ENCODE data around the gene MALAT1. TPM values are rescaled to one million over a fixed set of nuclear protein-coding genes. Genes with fewer than 3 reads are reported as not detected.
A peak's percentile ranks its signal among the peaks of the same experiment; 100 is the strongest.

The MALAT1 gene
- total and polyA plus RNA-seq, 2 of the 13 experiments (the other 11 are each of a cell fraction or from before 2014, with no cell fraction given): 143 to 1,237 TPM

GRCh38 chr11:65491614-65492386 is 7.0 kb upstream of the MALAT1 start:
- Histone ChIP-seq H4K20me1 (ENCODE audit: insufficient read depth, low read length) (no peaks in the 10 kb centered on the region), H3K27ac (ENCODE audit: extremely low read length, insufficient read depth, low read length) (peak overlapping the region; percentile 6), H3K36me3 (replicated peaks in 1 of 2; ENCODE audit: control insufficient read depth in 1 of 2, insufficient read depth in 2 of 2, low read length in 2 of 2) (no peaks in the 10 kb centered on the region), H3K4me3 (replicated peaks in 1 of 3; ENCODE audit: insufficient read depth in 1 of 3, low read depth in 2 of 3, low read length in 3 of 3) (peak overlapping the region in 2 of 3 experiments; percentile 6 to 55; a peak in 4 of 6 replicates), H3K27me3 (ENCODE audit: control insufficient read depth in 1 of 2, insufficient read depth in 2 of 2, low read length in 2 of 2) (no peaks in the 10 kb centered on the region), H3K9me3 (ENCODE audit: low read length) (no peaks in the 10 kb centered on the region), H3K9ac (ENCODE audit: insufficient read depth, low read depth, low read length) (peak overlapping the region; percentile 36), H3K4me1 (ENCODE audit: insufficient read depth, low read length) (peaks cover 91% of the 10 kb centered on the region), H3K79me2 (ENCODE audit: insufficient read depth, low read length) (peaks cover 4% of the 10 kb centered on the region), H2AFZ (ENCODE audit: low read length) (no peak overlapping the region), H3K4me2 (ENCODE audit: low read depth, low read length) (peak overlapping the region; percentile 86)
- WGBS (ENCODE audit: low lambda C conversion rate): 2% methylated on average over 14 of the region's 17 CpGs
- ChIA-PET POLR2A (interaction anchor here (0.6 to 27.3 kb wide), 10 partner anchors 8 to 158 kb away, joined by 3 to 1590 read pairs (median 10); partner anchors contain the start of genes DPF2, MALAT1 and NEAT1), CTCF (ENCODE audit: low intra/inter-chr PET ratio, low total read pairs) (no interaction called here)
- DNase-seq (ENCODE audit: low spot score): no peak
- in situ Hi-C loops (cut with HindIII; ENCODE audit: extremely low pct_ligation_motif_present, low pct_unique_long_range_greater_than_20kb): no loop called here
- intact Hi-C loops (cut with micrococcal nuclease; ENCODE audit: unreplicated experiment): no loop called here
- peak; percentile 8 for ATAC-seq
- BruUV-seq (replicated peaks): no TSS peak
- FAIRE-seq: peak; percentile 23
- TF ChIP-seq MIER3 (CRISPR knock-in tag; IDR thresholded peaks at IDR 0.05; ENCODE audit: borderline replicate concordance) (no peak), ZNF879 (CRISPR knock-in tag; IDR thresholded peaks at IDR 0.05) (no peak), SP1 (IDR thresholded peaks at IDR 0.05) (no peak), SP1 (CRISPR knock-in tag; IDR thresholded peaks at IDR 0.05) (no peak), HNRNPUL1 (IDR thresholded peaks at IDR 0.05; ENCODE audit: low read depth, low read length) (no peak), ZNF790 (CRISPR knock-in tag; IDR thresholded peaks at IDR 0.05; ENCODE audit: borderline replicate concordance) (no peak), SMARCE1 (IDR thresholded peaks at IDR 0.05; ENCODE audit: borderline replicate concordance) (no peak), TFE3 (CRISPR knock-in tag; IDR thresholded peaks at IDR 0.05) (no peak), ZNF225 (CRISPR knock-in tag; IDR thresholded peaks at IDR 0.05) (no peak), ZNF34 (CRISPR knock-in tag; IDR thresholded peaks at IDR 0.05; ENCODE audit: borderline replicate concordance) (no peak), KLF15 (CRISPR knock-in tag; IDR thresholded peaks at IDR 0.05; ENCODE audit: borderline replicate concordance) (no peak), ZUFSP (CRISPR knock-in tag; IDR thresholded peaks at IDR 0.05; ENCODE audit: borderline replicate concordance) (no peak), ETV5 (CRISPR knock-in tag; IDR thresholded peaks at IDR 0.05; ENCODE audit: borderline replicate concordance) (no peak), HOXA3 (CRISPR knock-in tag; IDR thresholded peaks at IDR 0.05) (0 out of 2 replicates have a peak, but pooled peaks have one; percentile 32), ZNF589 (CRISPR knock-in tag; conservative IDR thresholded peaks at IDR 0.05) (no peak), GTF2F1 (IDR thresholded peaks at IDR 0.05; ENCODE audit: low read length) (no peak), MED1 (CRISPR knock-in tag; IDR thresholded peaks at IDR 0.05) (0 out of 2 replicates have a peak, but pooled peaks have one; percentile 2), ZNF343 (CRISPR knock-in tag; IDR thresholded peaks at IDR 0.05) (0 out of 2 replicates have a peak, but pooled peaks have one; percentile 44), KMT2B (CRISPR knock-in tag; IDR thresholded peaks at IDR 0.05) (no peak), KLF16 (CRISPR knock-in tag; IDR thresholded peaks at IDR 0.05) (0 out of 4 replicates have a peak, but pooled peaks of 1 of the 2 experiments have one; percentile 1), SMYD3 (CRISPR knock-in tag; IDR thresholded peaks at IDR 0.05) (no peak), FOSL2 (CRISPR knock-in tag; IDR thresholded peaks at IDR 0.05) (peak; percentile 95), ZFP36 (IDR thresholded peaks at IDR 0.05; ENCODE audit: borderline replicate concordance, low read depth, low read length, partially characterized antibody) (no peak), TARDBP (CRISPR knock-in tag; IDR thresholded peaks at IDR 0.05) (no peak)

Measured in HepG2 (cell line).